Hepatocyte (in vitro differentiated cells): ENCODE measurements around the gene NR1I2. TPM values are rescaled to one million over a fixed set of nuclear protein-coding genes. Genes with fewer than 3 reads are reported as not detected.

ENCODE experiments used
- DNase-seq: peaks from one replicate; pipeline ENCODE4 v3.0.0-alpha.2; 2016; ENCODE audit warnings: low spot score
- H2AFZ ChIP-seq: fragments of 200-600 bp; sonication (generic); 2 replicates; pipeline ENCODE4 v1.6.0; 2016; ENCODE audit warnings: antibody characterized with exemption, mild to moderate bottlenecking
- H3K27ac ChIP-seq: fragments of 200-600 bp; sonication (generic); 2 replicates; pipeline ENCODE4 v1.5.1; 2016; ENCODE audit warnings: mild to moderate bottlenecking
- H3K27me3 ChIP-seq: fragments of 200-600 bp; sonication (generic); 2 replicates; pipeline ENCODE4 v1.6.1; 2016
- H3K36me3 ChIP-seq: fragments of 200-600 bp; sonication (generic); replicated peaks from 2 replicates; pipeline ENCODE4 v1.5.1; 2016; ENCODE audit warnings: low read depth; ENCODE audit not compliant: insufficient read depth
- H3K4me1 ChIP-seq: fragments of 200-600 bp; sonication (generic); 2 replicates; pipeline ENCODE4 v1.5.1; 2016; ENCODE audit warnings: mild to moderate bottlenecking, moderate library complexity; ENCODE audit not compliant: insufficient read depth
- H3K4me2 ChIP-seq: fragments of 200-600 bp; sonication (generic); 2 replicates; pipeline ENCODE4 v1.6.0; 2016
- H3K4me3 ChIP-seq: fragments of 200-600 bp; sonication (generic); 2 replicates; pipeline ENCODE4 v1.5.1; 2016; ENCODE audit warnings: mild to moderate bottlenecking
- H3K79me2 ChIP-seq: fragments of 200-600 bp; sonication (generic); 2 replicates; pipeline ENCODE4 v1.6.0; 2017; ENCODE audit warnings: mild to moderate bottlenecking
- H3K9me2 ChIP-seq: fragments of 200-600 bp; sonication (generic); replicated peaks from 2 replicates; pipeline ENCODE4 v1.6.0; 2017; ENCODE audit warnings: mild to moderate bottlenecking; ENCODE audit not compliant: insufficient read depth
- H3K9me3 ChIP-seq: fragments of 200-600 bp; sonication (generic); 2 replicates; pipeline ENCODE4 v1.5.1; 2016; ENCODE audit warnings: low read depth, mild to moderate bottlenecking
- H4K20me1 ChIP-seq: fragments of 200-600 bp; sonication (generic); 2 replicates; pipeline ENCODE4 v1.6.0; 2016; ENCODE audit warnings: mild to moderate bottlenecking; ENCODE audit not compliant: insufficient read depth, poor library complexity, severe bottlenecking
- EZH2 ChIP-seq: fragments of 200-600 bp; sonication (generic); IDR thresholded peaks from 2 replicates; pipeline ENCODE4 v1.6.1; 2016; ENCODE audit warnings: antibody characterized with exemption, mild to moderate bottlenecking, borderline replicate concordance
- EZH2phosphoT487 ChIP-seq: fragments of 200-600 bp; sonication (generic); IDR thresholded peaks from one replicate; pipeline ENCODE4 v1.6.1; 2018; ENCODE audit warnings: antibody characterized with exemption, mild to moderate bottlenecking, low read depth, moderate library complexity; ENCODE audit not compliant: unreplicated experiment, severe bottlenecking
- WGBS: methylation state at CpG from one replicate; pipeline ENCODE4 v1.1.6; 2016; ENCODE audit warnings: low lambda C conversion rate; ENCODE audit errors: missing lambda C conversion rate; 5-methylcytosine and 5-hydroxymethylcytosine counted together
- polyA plus RNA-seq: library from polyadenylated mRNA; unstranded; fragments of >200 nt; fragmentation: Nextera tagmentation; extraction: Ambion mirVana; gene quantifications from 2 replicates; pipeline ENCODE4 v1.2.1, GENCODE V29; 2016
- total RNA-seq: library from RNA; depleted of rRNA; stranded (reverse); fragments of >200 nt; gene quantifications from 2 replicates; pipeline ENCODE4 v1.2.3, GENCODE V29; 2014
- TF ChIP-seq, protein P1 (sequence below): fragments of 200-600 bp; sonication (generic); IDR thresholded peaks from 2 replicates; pipeline ENCODE4 v1.5.1; 2016; ENCODE audit warnings: antibody characterized with exemption, mild to moderate bottlenecking; ENCODE audit not compliant: poor library complexity

Gene NR1I2
- total and polyA plus RNA-seq, 2 experiments from 2014 or later, result 5.0 to 7.0 TPM

DNA sequence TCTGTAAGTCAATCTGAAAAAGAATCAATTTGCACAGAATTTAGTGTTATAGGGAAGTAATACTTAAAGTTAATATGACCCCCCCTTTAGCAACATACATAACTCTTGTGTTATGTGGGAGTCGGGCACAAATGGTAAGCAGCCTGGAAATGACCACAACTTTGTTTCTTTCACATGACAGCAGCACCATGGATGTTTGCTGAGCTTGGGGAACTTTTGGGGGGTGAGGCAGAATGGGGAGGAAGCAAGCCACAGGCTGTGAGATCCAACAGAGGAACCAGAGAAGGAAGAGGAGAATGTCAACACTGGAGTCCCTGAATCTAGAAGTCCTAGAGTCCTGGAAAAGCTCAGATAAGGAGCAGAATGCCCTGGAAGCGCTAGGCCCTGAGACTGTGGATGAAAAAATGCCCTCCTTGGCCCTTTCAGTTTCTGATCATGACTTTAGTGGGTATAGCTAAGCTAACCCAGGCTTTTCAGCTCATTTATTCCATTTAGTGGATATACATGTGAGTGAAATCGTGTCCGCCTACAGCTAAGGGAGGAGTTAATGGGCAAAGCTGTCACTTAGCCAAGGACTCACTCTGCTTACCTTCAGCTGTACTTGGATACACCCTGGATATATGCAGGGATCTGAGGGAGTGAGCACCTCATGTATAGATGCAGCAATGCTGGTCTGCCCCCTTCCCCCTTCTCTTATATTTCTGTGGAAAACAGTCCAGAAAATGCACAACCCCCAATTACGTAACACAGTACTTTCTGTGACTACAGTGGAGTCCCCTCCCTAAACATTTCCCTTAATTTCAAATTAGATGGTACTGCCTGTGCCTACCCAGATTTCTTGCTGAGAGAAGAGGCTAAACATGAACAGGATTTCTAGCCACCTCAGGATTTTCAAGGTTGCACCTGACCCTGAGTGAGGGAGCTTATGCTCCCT, 40.0 kb upstream of the NR1I2 start:
- H4K20me1 ChIP-seq, result no peaks in the 10 kb centered on the region
- TF ChIP-seq EZH2, result no peak
- no peaks in the 10 kb centered on the region for H3K36me3 ChIP-seq
- H3K27ac ChIP-seq, result no peak overlapping the region
- H3K9me2 ChIP-seq, result no peaks in the 10 kb centered on the region
- no peaks in the 10 kb centered on the region for H3K9me3 ChIP-seq
- no peak overlapping the region for H2AFZ ChIP-seq
- no peaks in the 10 kb centered on the region for H3K4me1 ChIP-seq
- WGBS, result 94% methylated on average over 5 of the region's 5 CpGs
- H3K4me3 ChIP-seq, result no peak overlapping the region
- no peak for DNase-seq
- no peaks in the 10 kb centered on the region for H3K27me3 ChIP-seq
- H3K4me2 ChIP-seq, result no peak overlapping the region
- no peaks in the 10 kb centered on the region for H3K79me2 ChIP-seq

GRCh38 chr3:119743921-119744320, 38.0 kb upstream of the NR1I2 start:
- TF ChIP-seq EZH2 (no peak), EZH2phosphoT487 (no peak)
- TF ChIP-seq, protein P1, sequence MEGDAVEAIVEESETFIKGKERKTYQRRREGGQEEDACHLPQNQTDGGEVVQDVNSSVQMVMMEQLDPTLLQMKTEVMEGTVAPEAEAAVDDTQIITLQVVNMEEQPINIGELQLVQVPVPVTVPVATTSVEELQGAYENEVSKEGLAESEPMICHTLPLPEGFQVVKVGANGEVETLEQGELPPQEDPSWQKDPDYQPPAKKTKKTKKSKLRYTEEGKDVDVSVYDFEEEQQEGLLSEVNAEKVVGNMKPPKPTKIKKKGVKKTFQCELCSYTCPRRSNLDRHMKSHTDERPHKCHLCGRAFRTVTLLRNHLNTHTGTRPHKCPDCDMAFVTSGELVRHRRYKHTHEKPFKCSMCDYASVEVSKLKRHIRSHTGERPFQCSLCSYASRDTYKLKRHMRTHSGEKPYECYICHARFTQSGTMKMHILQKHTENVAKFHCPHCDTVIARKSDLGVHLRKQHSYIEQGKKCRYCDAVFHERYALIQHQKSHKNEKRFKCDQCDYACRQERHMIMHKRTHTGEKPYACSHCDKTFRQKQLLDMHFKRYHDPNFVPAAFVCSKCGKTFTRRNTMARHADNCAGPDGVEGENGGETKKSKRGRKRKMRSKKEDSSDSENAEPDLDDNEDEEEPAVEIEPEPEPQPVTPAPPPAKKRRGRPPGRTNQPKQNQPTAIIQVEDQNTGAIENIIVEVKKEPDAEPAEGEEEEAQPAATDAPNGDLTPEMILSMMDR, result no peak
- DNase-seq, result no peak
- no peaks in the 10 kb centered on the region for H3K36me3 ChIP-seq

DNA sequence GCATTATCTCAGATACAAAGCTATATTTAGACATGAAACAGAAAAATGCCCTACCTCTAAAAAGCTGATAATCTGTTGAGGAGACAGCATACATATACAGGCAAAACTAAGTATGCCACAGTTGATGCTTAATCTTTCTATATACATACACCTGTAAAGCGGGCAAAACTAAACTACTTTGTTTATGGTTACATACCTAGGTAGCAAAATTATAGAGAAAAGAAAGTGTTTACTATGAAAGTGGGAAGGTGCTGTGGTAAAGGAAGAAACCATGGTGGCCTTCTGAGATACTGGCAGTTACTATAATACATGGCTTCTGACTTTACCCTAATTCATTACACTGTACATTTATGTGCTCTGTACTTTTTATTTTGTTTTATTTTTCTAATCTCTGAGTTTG, 36.0 kb upstream of the NR1I2 start:
- TF ChIP-seq, protein P1, result no peak
- TF ChIP-seq EZH2 (no peak), EZH2phosphoT487 (no peak)
- Histone ChIP-seq H3K9me2 (no peaks in the 10 kb centered on the region), H3K79me2 (no peaks in the 10 kb centered on the region), H3K4me3 (no peak overlapping the region), H4K20me1 (no peaks in the 10 kb centered on the region), H3K36me3 (no peaks in the 10 kb centered on the region), H3K4me1 (no peaks in the 10 kb centered on the region), H2AFZ (no peak overlapping the region), H3K9me3 (no peaks in the 10 kb centered on the region), H3K4me2 (no peak overlapping the region), H3K27ac (no peak overlapping the region), H3K27me3 (no peaks in the 10 kb centered on the region)
- DNase-seq, result no peak
- WGBS, result 89% methylated on average over 1 of the region's 1 CpG

More at GRCh38 chr3:119743921-119744320, 38.0 kb upstream of the NR1I2 start:
- 97% methylated on average over 10 of the region's 10 CpGs for WGBS
- H3K4me3 ChIP-seq, result no peak overlapping the region
- no peak overlapping the region for H3K4me2 ChIP-seq
- no peaks in the 10 kb centered on the region for H4K20me1 ChIP-seq
- H3K27me3 ChIP-seq, result no peaks in the 10 kb centered on the region
- no peak overlapping the region for H3K27ac ChIP-seq
- no peaks in the 10 kb centered on the region for H3K79me2 ChIP-seq
- no peaks in the 10 kb centered on the region for H3K9me3 ChIP-seq
- H3K4me1 ChIP-seq, result no peaks in the 10 kb centered on the region
- no peak overlapping the region for H2AFZ ChIP-seq
- no peaks in the 10 kb centered on the region for H3K9me2 ChIP-seq

DNA sequence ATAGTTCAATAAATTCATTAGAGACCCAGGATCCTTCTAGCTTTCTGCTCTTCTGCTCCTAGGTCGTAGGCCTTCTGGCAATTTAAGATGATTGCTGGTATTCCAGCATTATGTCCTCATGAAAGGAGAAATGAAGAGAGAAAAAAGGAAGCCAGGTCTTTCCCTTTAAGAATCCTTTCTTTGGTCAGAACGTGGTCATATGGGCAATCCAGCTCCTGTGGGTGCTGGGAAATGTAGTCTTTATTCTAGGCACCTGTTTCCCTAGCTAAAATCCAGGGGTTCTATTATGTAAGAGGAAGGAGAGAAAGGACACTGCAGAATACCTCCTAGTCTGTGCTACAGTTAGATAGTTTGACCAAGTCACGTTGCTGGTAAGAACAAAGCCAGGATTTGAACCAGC, 35.5 kb upstream of the NR1I2 start:
- H3K4me1 ChIP-seq, result no peaks in the 10 kb centered on the region
- no peak for DNase-seq
- 64% methylated on average over 3 of the region's 3 CpGs for WGBS
- no peak overlapping the region for H2AFZ ChIP-seq
- H3K27me3 ChIP-seq, result no peaks in the 10 kb centered on the region
- no peaks in the 10 kb centered on the region for H3K79me2 ChIP-seq
- H4K20me1 ChIP-seq, result no peaks in the 10 kb centered on the region
- no peak overlapping the region for H3K27ac ChIP-seq
- no peaks in the 10 kb centered on the region for H3K36me3 ChIP-seq
- TF ChIP-seq, protein P1, result no peak
- TF ChIP-seq EZH2 (no peak), EZH2phosphoT487 (no peak)
- H3K4me2 ChIP-seq, result no peak overlapping the region
- H3K9me2 ChIP-seq, result no peaks in the 10 kb centered on the region
- H3K4me3 ChIP-seq, result no peak overlapping the region
- no peaks in the 10 kb centered on the region for H3K9me3 ChIP-seq
